ENCODE results near the gene HTRA3.

Gene HTRA3

GRCh38 chr4:8266508-8266907 lies 3.0 kb upstream of the HTRA3 start:
- no peak for DNase-seq (ENCODE audit: low read depth in 2 of 2)

GRCh38 chr4:8267077-8267476 lies 2.5 kb upstream of the HTRA3 start:
- peak; percentile 29 to 34 for DNase-seq (ENCODE audit: low read depth in 2 of 2)

GRCh38 chr4:8268211-8268610 lies 1.3 kb upstream of the HTRA3 start:
- no peak for DNase-seq (ENCODE audit: low read depth in 2 of 2)

GRCh38 chr4:8268901-8269534 lies 536 bp upstream of the HTRA3 start:
- DNase-seq (ENCODE audit: low read depth in 2 of 2): no peak

GRCh38 chr4:8270418-8270771 lies 841 bp downstream of the HTRA3 start:
- DNase-seq (ENCODE audit: low read depth in 2 of 2): no peak

GRCh38 chr4:8270912-8271815 lies 1.6 kb downstream of the HTRA3 start:
- no peak for DNase-seq (ENCODE audit: low read depth in 2 of 2)

- no peak for DNase-seq (ENCODE audit: low read depth in 2 of 2)
Observed at GRCh38 chr4:8271821-8272220, 2.3 kb downstream of the HTRA3 start.

GRCh38 chr4:8272472-8273428 lies 3.2 kb downstream of the HTRA3 start:
- no peak for DNase-seq (ENCODE audit: low read depth in 2 of 2)

GRCh38 chr4:8273450-8273849 lies 3.9 kb downstream of the HTRA3 start:
- no peak for DNase-seq (ENCODE audit: low read depth in 2 of 2)

GRCh38 chr4:8274066-8274652 lies 4.6 kb downstream of the HTRA3 start:
- DNase-seq (ENCODE audit: low read depth in 2 of 2): no peak

- no peak for DNase-seq (ENCODE audit: low read depth in 2 of 2)
Observed at GRCh38 chr4:8274765-8275547, 5.4 kb downstream of the HTRA3 start.

- DNase-seq (ENCODE audit: low read depth in 2 of 2): no peak
Observed at GRCh38 chr4:8275548-8275910, 6.0 kb downstream of the HTRA3 start.

GRCh38 chr4:8276358-8277240 lies 7.0 kb downstream of the HTRA3 start:
- DNase-seq (ENCODE audit: low read depth in 2 of 2): no peak

GRCh38 chr4:8277356-8278008 lies 7.9 kb downstream of the HTRA3 start:
- no peak for DNase-seq (ENCODE audit: low read depth in 2 of 2)

GRCh38 chr4:8278009-8278395 lies 8.4 kb downstream of the HTRA3 start:
- no peak for DNase-seq (ENCODE audit: low read depth in 2 of 2)

- DNase-seq (ENCODE audit: low read depth in 2 of 2): no peak
Observed at GRCh38 chr4:8278421-8279287, 9.1 kb downstream of the HTRA3 start.

GRCh38 chr4:8279321-8280157 lies 10.0 kb downstream of the HTRA3 start:
- DNase-seq (ENCODE audit: low read depth in 2 of 2): no peak

Measured in stimulated activated CD4-positive, alpha-beta T cell treated with anti-CD3 and anti-CD28 coated beads, Interleukin-4, amount 100 ng/mL, for 48 hours (primary cell).